HUES48 (cell line): ENCODE measurements around the gene AUTS2.

Source experiments
- H3K27ac ChIP-seq: one replicate; pipeline ENCODE4 v1.7.0; 2013; ENCODE audit warnings: low read depth, low read length, inconsistent platforms
- H3K27me3 ChIP-seq: 2 replicates; pipeline ENCODE4 v1.6.1; 2013; ENCODE audit warnings: mild to moderate bottlenecking, low read length; ENCODE audit not compliant: control insufficient read depth, insufficient read depth
- H3K36me3 ChIP-seq: 2 replicates; pipeline ENCODE4 v1.6.1; 2013; ENCODE audit warnings: low read length; ENCODE audit not compliant: control insufficient read depth, insufficient read depth
- H3K4me1 ChIP-seq: 2 replicates; pipeline ENCODE4 v1.6.1; 2013; ENCODE audit warnings: mild to moderate bottlenecking, low read length; ENCODE audit not compliant: control insufficient read depth, insufficient read depth
- H3K4me3 ChIP-seq: 2 replicates; pipeline ENCODE4 v1.5.1; 2013; ENCODE audit warnings: mild to moderate bottlenecking, low read depth, low read length
- H3K9ac ChIP-seq: 2 replicates; pipeline ENCODE4 v1.6.1; 2013; ENCODE audit warnings: mild to moderate bottlenecking, low read depth, low read length, moderate library complexity
- H3K9me3 ChIP-seq: 2 replicates; pipeline ENCODE4 v1.6.1; 2013; ENCODE audit warnings: low read length; ENCODE audit not compliant: control insufficient read depth, insufficient read depth

Gene AUTS2

GRCh38 chr7:69748530-69748929, 150.3 kb downstream of the AUTS2 start:
- H3K36me3 ChIP-seq, result no peaks in the 10 kb centered on the region
- H3K27ac ChIP-seq, result no peak overlapping the region
- H3K4me3 ChIP-seq, result no peak overlapping the region
- H3K27me3 ChIP-seq, result no peaks in the 10 kb centered on the region
- peaks cover 12% of the 10 kb centered on the region for H3K4me1 ChIP-seq
- no peaks in the 10 kb centered on the region for H3K9me3 ChIP-seq
- H3K9ac ChIP-seq, result no peak overlapping the region

DNA sequence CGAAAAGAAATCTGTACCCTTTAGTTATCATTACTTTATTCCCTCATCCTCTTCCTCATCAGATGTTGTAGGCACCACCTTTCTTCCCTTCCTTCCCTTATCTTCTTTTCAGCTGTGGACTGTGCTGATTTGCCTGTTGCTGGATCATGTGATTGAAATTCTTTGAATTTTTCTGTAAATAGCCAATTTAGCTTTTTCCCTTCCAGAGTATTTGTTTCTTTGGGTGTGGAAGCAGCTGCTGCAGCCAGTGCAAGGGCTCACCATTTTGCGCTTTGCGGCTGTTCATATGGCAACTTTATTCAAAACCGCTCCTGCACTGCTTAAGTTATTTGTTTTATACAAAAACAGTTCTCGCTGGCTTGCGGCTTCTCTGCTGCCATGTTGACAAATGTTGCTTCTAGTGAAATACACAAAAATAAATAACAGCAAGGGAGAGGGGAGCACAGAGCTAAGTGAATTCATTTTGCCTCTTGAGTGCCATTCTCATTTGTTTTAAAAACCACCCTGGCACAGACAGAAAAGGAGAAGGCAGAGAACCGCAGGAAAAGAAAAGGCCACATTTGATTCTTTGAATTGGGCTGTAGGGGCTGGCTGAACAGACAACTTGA, 151.2 kb downstream of the AUTS2 start:
- H3K4me3 ChIP-seq, result no peak overlapping the region
- no peaks in the 10 kb centered on the region for H3K36me3 ChIP-seq
- no peaks in the 10 kb centered on the region for H3K27me3 ChIP-seq
- H3K9ac ChIP-seq, result no peak overlapping the region
- no peak overlapping the region for H3K27ac ChIP-seq
- H3K9me3 ChIP-seq, result no peaks in the 10 kb centered on the region
- peaks cover 12% of the 10 kb centered on the region for H3K4me1 ChIP-seq

- H3K4me3 ChIP-seq, result no peak overlapping the region
- H3K27me3 ChIP-seq, result no peaks in the 10 kb centered on the region
- H3K4me1 ChIP-seq, result peaks cover 12% of the 10 kb centered on the region
- H3K9ac ChIP-seq, result no peak overlapping the region
- no peaks in the 10 kb centered on the region for H3K36me3 ChIP-seq
- no peak overlapping the region for H3K27ac ChIP-seq
- no peaks in the 10 kb centered on the region for H3K9me3 ChIP-seq
These were observed 151.7 kb downstream of the AUTS2 start for GRCh38 chr7:69749994-69750393.

DNA sequence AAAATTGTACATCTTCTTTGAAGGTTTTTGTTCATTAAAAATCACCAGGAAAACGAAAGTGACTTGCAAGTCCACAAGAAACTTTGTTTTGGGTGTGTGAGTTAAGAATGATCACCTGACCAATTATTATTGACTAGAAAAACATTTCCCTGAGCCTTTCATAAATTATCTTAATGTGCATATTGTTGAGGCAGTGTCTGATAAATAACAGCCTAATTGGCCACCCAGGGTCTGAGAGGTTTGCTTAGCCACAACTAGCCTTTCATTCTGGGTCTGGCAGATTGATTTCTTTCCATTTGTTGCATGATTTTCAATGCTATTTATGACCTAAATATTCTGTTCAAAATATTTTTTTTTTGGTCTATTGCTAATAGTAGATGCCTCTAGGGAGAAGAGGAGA, 152.8 kb downstream of the AUTS2 start:
- Histone ChIP-seq H3K27me3 (no peaks in the 10 kb centered on the region), H3K4me3 (no peak overlapping the region), H3K9ac (no peak overlapping the region), H3K4me1 (peaks cover 16% of the 10 kb centered on the region), H3K9me3 (no peaks in the 10 kb centered on the region), H3K27ac (no peak overlapping the region), H3K36me3 (no peaks in the 10 kb centered on the region)

- Histone ChIP-seq H3K36me3 (no peaks in the 10 kb centered on the region), H3K9me3 (no peaks in the 10 kb centered on the region), H3K4me1 (peaks cover 44% of the 10 kb centered on the region)
These were observed 155.7 kb downstream of the AUTS2 start for GRCh38 chr7:69753981-69754380.

DNA sequence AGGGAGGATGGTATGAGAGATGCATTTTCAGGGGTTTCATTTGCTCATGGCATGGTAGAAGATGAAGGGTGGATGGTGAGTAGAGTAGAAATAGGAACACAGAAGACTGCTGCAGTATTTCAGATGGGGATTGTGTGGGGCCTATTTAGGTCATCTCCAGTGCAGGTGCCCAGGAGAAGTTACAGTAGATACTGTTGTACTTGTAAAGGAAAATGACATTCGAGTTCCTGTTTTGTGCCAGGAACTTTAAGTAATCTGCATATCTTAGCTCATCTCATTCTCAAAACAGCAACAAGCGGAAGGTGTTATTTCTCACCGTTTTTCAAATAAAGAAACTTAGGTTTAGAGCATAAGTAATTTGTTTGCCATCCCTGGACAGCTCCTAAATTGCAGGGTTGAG, 156.2 kb downstream of the AUTS2 start:
- Histone ChIP-seq H3K9me3 (no peaks in the 10 kb centered on the region), H3K9ac (no peak overlapping the region), H3K4me1 (peaks cover 43% of the 10 kb centered on the region), H3K36me3 (no peaks in the 10 kb centered on the region), H3K4me3 (no peak overlapping the region), H3K27ac (no peak overlapping the region), H3K27me3 (no peaks in the 10 kb centered on the region)

More at GRCh38 chr7:69753981-69754380, 155.7 kb downstream of the AUTS2 start:
- H3K27me3 ChIP-seq, result no peaks in the 10 kb centered on the region
- H3K27ac ChIP-seq, result no peak overlapping the region
- no peak overlapping the region for H3K4me3 ChIP-seq
- H3K9ac ChIP-seq, result no peak overlapping the region

DNA sequence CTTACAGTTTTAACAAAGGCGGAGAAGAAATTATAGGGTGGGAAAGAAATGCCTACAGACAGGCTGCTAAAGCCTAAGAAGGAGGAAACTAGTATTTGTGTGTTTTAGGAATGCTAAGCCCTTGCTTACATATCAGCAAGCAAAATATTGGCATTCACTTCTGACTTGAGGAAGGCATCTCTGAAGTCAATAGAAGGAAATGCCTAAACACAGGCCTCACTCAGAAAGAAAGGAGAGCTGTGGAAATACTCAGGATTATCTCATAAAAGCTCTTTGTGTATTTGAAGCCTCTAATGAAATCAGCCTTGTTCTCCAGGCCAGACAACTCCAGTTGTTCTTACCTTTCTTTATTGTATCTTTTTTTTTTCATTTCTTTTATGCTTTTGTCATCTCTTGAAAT, 158.0 kb downstream of the AUTS2 start:
- Histone ChIP-seq H3K9ac (no peak overlapping the region), H3K4me3 (no peak overlapping the region), H3K27me3 (no peaks in the 10 kb centered on the region), H3K27ac (peak overlapping the region; percentile 38), H3K4me1 (peaks cover 32% of the 10 kb centered on the region), H3K36me3 (no peaks in the 10 kb centered on the region), H3K9me3 (no peaks in the 10 kb centered on the region)

- Histone ChIP-seq H3K4me1 (peaks cover 32% of the 10 kb centered on the region), H3K27me3 (no peaks in the 10 kb centered on the region), H3K9me3 (no peaks in the 10 kb centered on the region), H3K4me3 (no peak overlapping the region), H3K27ac (no peak overlapping the region), H3K9ac (no peak overlapping the region), H3K36me3 (no peaks in the 10 kb centered on the region)
These were observed 159.3 kb downstream of the AUTS2 start for GRCh38 chr7:69757528-69757927.

- H3K27me3 ChIP-seq, result no peaks in the 10 kb centered on the region
- no peaks in the 10 kb centered on the region for H3K36me3 ChIP-seq
- H3K9me3 ChIP-seq, result no peaks in the 10 kb centered on the region
- H3K4me1 ChIP-seq, result peaks cover 32% of the 10 kb centered on the region
- no peak overlapping the region for H3K27ac ChIP-seq
- no peak overlapping the region for H3K4me3 ChIP-seq
- no peak overlapping the region for H3K9ac ChIP-seq
These were observed 159.7 kb downstream of the AUTS2 start for GRCh38 chr7:69757981-69758430.

DNA sequence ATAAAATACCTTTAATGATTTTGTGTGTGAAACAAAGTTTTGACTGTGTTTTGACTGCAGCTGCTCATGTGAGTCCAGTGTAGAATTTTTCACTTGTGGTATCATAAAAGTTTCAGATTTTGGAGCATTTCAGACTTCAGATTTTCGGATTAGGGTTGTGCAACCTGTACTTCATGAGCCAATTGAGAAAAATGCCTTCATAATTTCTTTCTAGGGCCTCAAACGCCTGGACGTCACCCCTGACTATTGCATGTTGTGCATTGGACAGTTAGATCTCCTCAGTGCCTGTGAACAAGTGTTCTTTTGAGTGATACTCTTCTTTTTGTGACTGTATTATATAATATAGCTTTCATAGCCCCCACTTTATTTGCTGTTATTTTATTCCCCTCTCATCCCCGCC, 161.1 kb downstream of the AUTS2 start:
- Histone ChIP-seq H3K9me3 (no peaks in the 10 kb centered on the region), H3K4me1 (peaks cover 32% of the 10 kb centered on the region), H3K9ac (no peak overlapping the region)

GRCh38 chr7:69761290-69761922, 163.1 kb downstream of the AUTS2 start:
- no peak overlapping the region for H3K4me3 ChIP-seq
- no peaks in the 10 kb centered on the region for H3K9me3 ChIP-seq
- H3K27me3 ChIP-seq, result no peaks in the 10 kb centered on the region
- no peak overlapping the region for H3K9ac ChIP-seq
- no peak overlapping the region for H3K27ac ChIP-seq
- H3K36me3 ChIP-seq, result no peaks in the 10 kb centered on the region
- peaks cover 25% of the 10 kb centered on the region for H3K4me1 ChIP-seq

More for the DNA sequence above, 161.1 kb downstream of the AUTS2 start:
- H3K36me3 ChIP-seq, result no peaks in the 10 kb centered on the region
- H3K4me3 ChIP-seq, result no peak overlapping the region
- no peak overlapping the region for H3K27ac ChIP-seq
- H3K27me3 ChIP-seq, result no peaks in the 10 kb centered on the region
